PC-3 (cell line): ENCODE measurements around the gene PLCL2. TPM values are rescaled to one million over a fixed set of nuclear protein-coding genes. Genes with fewer than 3 reads are reported as not detected.

Experiments
- ATAC-seq: fragments of 200-7000 bp; cut with Tn5 transposase; 2 replicates; pipeline ENCODE4 v1.9.1; 2020; ENCODE audit warnings: mild to moderate bottlenecking, moderate library complexity
- BruUV-seq: library from RNA; stranded (reverse); fragments of 400-500 nt; replicated peaks from 2 replicates; lab custom pipeline; 2021; lab: Mats Ljungman, UMichigan
- CTCF ChIA-PET: fragments of 300-600 bp; sonication (Branson Sonifier 250); formaldehyde crosslinking; loops from one replicate; lab custom pipeline; 2022; ENCODE audit warnings: antibody characterized with exemption; lab: Charles Lee
- POLR2A ChIA-PET: fragments of 300-600 bp; sonication (Branson Sonifier 250); formaldehyde crosslinking; loops from one replicate; lab custom pipeline; 2022; ENCODE audit warnings: antibody characterized with exemption; ENCODE audit not compliant: unreplicated experiment; lab: Charles Lee
- DNase-seq: peaks from one replicate; pipeline ENCODE4 v3.0.0-alpha.2; 2015
- H2AFZ ChIP-seq: fragments of 300-600 bp; sonication (generic); 2 replicates; pipeline ENCODE4 v1.6.0; 2016; ENCODE audit warnings: antibody characterized with exemption, low read length
- H3F3A ChIP-seq: fragments of 300-600 bp; sonication (generic); one replicate; pipeline ENCODE4 v1.6.0; 2017; ENCODE audit warnings: antibody characterized with exemption, low read length, control low read depth, mild to moderate bottlenecking; ENCODE audit not compliant: unreplicated experiment
- H3K27ac ChIP-seq: fragments of 300-600 bp; sonication (generic); 2 replicates; pipeline ENCODE4 v1.5.1; 2016; ENCODE audit warnings: mild to moderate bottlenecking, low read length
- H3K27me3 ChIP-seq: fragments of 300-600 bp; sonication (generic); 2 replicates; pipeline ENCODE4 v1.6.1; 2016; ENCODE audit warnings: low read length, mixed read lengths
- H3K36me3 ChIP-seq: fragments of 300-600 bp; sonication (generic); 2 replicates; pipeline ENCODE4 v1.6.1; 2016; ENCODE audit warnings: low read depth, mixed run types, low read length, mixed read lengths
- H3K4me1 ChIP-seq: fragments of 300-600 bp; sonication (generic); 2 replicates; pipeline ENCODE4 v1.5.1; 2016; ENCODE audit warnings: low read length; ENCODE audit not compliant: insufficient read depth
- H3K4me2 ChIP-seq: fragments of 300-600 bp; sonication (generic); 2 replicates; pipeline ENCODE4 v1.6.0; 2016; ENCODE audit warnings: low read length
- H3K4me3 ChIP-seq: fragments of 300-600 bp; sonication (generic); 2 replicates; pipeline ENCODE4 v1.5.1; 2016; ENCODE audit warnings: mild to moderate bottlenecking, low read length, mixed read lengths
- H3K79me2 ChIP-seq: fragments of 300-600 bp; sonication (generic); 2 replicates; pipeline ENCODE4 v1.6.1; 2017; ENCODE audit warnings: low read length, mixed read lengths
- H3K9ac ChIP-seq: fragments of 300-600 bp; sonication (generic); 2 replicates; pipeline ENCODE4 v1.6.0; 2016; ENCODE audit warnings: mild to moderate bottlenecking, low read length
- H3K9me2 ChIP-seq: fragments of 300-600 bp; sonication (generic); replicated peaks from 2 replicates; pipeline ENCODE4 v1.6.1; 2016; ENCODE audit warnings: mixed run types, low read length, mixed read lengths
- H3K9me3 ChIP-seq: fragments of 300-600 bp; sonication (generic); 2 replicates; pipeline ENCODE4 v1.6.1; 2016; ENCODE audit warnings: low read length, mixed read lengths
- H4K20me1 ChIP-seq: fragments of 300-600 bp; sonication (generic); 2 replicates; pipeline ENCODE4 v1.6.1; 2016; ENCODE audit warnings: low read length, mixed read lengths
- EZH2 ChIP-seq: fragments of 300-600 bp; sonication (generic); IDR thresholded peaks from one replicate; pipeline ENCODE4 v1.6.1; 2017; ENCODE audit warnings: antibody characterized with exemption, mild to moderate bottlenecking, low read length; ENCODE audit not compliant: unreplicated experiment
- EZH2phosphoT487 ChIP-seq: fragments of 300-600 bp; sonication (generic); IDR thresholded peaks from 2 replicates; pipeline ENCODE4 v1.6.1; 2018; ENCODE audit warnings: mild to moderate bottlenecking, antibody characterized with exemption, low read length, borderline replicate concordance
- intact Hi-C: fragments of 100-400 bp; cut with micrococcal nuclease; formaldehyde crosslinking; loops from 2 replicates; pipeline ENCODE4 v1.9.0; 2023
- total RNA-seq: library from RNA; depleted of rRNA; stranded (reverse); fragments of >200 nt; gene quantifications from 2 replicates; pipeline ENCODE4 v1.2.3, GENCODE V29; 2014
- TF ChIP-seq, protein P1 (sequence below): fragments of 300-600 bp; sonication (generic); conservative IDR thresholded peaks from 2 replicates; pipeline ENCODE4 v1.5.1; 2017; ENCODE audit warnings: antibody characterized with exemption, low read depth, mild to moderate bottlenecking, low read length

PLCL2 gene
- total RNA-seq, 1 experiment from 2014 or later, result 9.8 TPM

DNA sequence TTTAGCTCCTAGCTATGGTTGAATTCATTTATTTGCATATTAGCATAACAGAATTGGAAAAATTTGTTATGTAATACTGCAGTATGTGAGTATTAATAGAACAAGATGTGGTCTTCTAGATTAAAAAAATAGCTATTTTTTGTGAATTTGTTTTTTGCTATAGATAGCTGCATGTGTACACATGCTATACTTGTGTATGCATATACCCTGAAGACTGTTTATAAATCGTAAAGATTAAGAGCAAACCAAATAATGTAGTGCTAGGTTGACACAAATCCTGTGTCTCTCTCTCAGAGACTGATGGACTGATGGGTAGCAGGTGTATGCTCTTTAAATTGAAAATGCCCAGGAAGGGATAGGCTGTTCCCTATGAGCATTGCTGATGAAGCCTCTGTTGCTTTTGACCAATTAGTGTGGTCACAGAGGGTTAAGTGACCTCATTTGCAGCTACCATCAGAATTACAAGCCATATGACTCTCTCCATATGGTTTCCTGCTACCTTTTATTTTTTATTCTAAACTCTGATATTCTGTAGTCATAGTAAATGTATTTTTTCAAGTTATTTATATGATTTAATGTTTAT, 9.0 kb downstream of the PLCL2 start:
- Histone ChIP-seq H3K4me2 (no peak overlapping the region), H2AFZ (no peak overlapping the region), H4K20me1 (no peaks in the 10 kb centered on the region), H3K27ac (no peak overlapping the region), H3K4me1 (peaks cover 53% of the 10 kb centered on the region), H3K9ac (no peak overlapping the region), H3K9me3 (no peaks in the 10 kb centered on the region), H3K4me3 (no peak overlapping the region), H3K79me2 (peaks cover 77% of the 10 kb centered on the region), H3F3A (no peaks in the 10 kb centered on the region), H3K36me3 (no peaks in the 10 kb centered on the region), H3K9me2 (no peaks in the 10 kb centered on the region), H3K27me3 (no peaks in the 10 kb centered on the region)
- DNase-seq, result no peak
- TF ChIP-seq EZH2phosphoT487 (no peak), EZH2 (no peak)
- TF ChIP-seq, protein P1, sequence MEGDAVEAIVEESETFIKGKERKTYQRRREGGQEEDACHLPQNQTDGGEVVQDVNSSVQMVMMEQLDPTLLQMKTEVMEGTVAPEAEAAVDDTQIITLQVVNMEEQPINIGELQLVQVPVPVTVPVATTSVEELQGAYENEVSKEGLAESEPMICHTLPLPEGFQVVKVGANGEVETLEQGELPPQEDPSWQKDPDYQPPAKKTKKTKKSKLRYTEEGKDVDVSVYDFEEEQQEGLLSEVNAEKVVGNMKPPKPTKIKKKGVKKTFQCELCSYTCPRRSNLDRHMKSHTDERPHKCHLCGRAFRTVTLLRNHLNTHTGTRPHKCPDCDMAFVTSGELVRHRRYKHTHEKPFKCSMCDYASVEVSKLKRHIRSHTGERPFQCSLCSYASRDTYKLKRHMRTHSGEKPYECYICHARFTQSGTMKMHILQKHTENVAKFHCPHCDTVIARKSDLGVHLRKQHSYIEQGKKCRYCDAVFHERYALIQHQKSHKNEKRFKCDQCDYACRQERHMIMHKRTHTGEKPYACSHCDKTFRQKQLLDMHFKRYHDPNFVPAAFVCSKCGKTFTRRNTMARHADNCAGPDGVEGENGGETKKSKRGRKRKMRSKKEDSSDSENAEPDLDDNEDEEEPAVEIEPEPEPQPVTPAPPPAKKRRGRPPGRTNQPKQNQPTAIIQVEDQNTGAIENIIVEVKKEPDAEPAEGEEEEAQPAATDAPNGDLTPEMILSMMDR, result no peak
- POLR2A ChIA-PET, result no interaction called here
- no peak for ATAC-seq
- intact Hi-C loops, result no loop called here
- CTCF ChIA-PET, result no interaction called here
- BruUV-seq, result no TSS peak

DNA sequence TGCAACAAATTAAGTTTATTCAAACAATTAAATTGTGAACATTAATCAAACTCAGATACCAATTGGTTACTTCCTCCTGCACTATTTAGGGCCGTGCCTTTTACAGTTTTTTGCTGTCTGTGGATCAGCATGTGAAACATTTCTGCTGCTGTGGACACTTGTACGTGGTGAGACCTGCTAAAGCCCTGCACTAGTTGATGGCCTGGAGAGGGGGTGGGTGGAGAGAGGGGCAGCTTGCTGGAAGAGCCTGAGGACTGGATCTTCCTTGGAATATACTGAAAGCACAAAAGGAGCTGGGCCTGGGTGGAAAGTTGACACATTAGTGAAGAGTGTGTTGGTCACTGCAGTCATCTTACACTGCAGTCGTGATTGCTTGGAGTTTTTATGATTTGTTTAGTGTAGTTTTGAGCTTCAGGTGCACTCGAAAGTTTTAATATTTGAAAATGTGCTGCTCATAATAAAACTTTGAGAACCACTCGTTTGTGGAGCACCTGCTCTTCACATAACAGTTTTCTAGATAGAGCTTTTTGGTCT, 11.4 kb downstream of the PLCL2 start:
- peaks cover 29% of the 10 kb centered on the region for H3K4me1 ChIP-seq
- CTCF ChIA-PET, result interaction anchor here (0.6 to 1.2 kb wide), 2 partner anchors 67 to 125 kb away, joined by 7 to 9 read pairs; no protein-coding TSS in a partner anchor
- no TSS peak for BruUV-seq
- no peaks in the 10 kb centered on the region for H3K27me3 ChIP-seq
- TF ChIP-seq EZH2 (no peak), EZH2phosphoT487 (no peak)
- TF ChIP-seq, protein P1, result no peak
- H3K4me3 ChIP-seq, result no peak overlapping the region
- ATAC-seq, result no peak
- no peaks in the 10 kb centered on the region for H4K20me1 ChIP-seq
- H3K36me3 ChIP-seq, result no peaks in the 10 kb centered on the region
- intact Hi-C loops, result loop anchor here (2.0 kb wide), 1 partner anchor 231 kb away; no protein-coding TSS in a partner anchor
- H3K79me2 ChIP-seq, result peaks cover 70% of the 10 kb centered on the region
- H3K27ac ChIP-seq, result no peak overlapping the region
- H3K9me3 ChIP-seq, result no peaks in the 10 kb centered on the region
- H3F3A ChIP-seq, result no peaks in the 10 kb centered on the region
- no peak overlapping the region for H2AFZ ChIP-seq
- POLR2A ChIA-PET, result no interaction called here
- H3K9ac ChIP-seq, result no peak overlapping the region
- no peak for DNase-seq
- no peaks in the 10 kb centered on the region for H3K9me2 ChIP-seq
- no peak overlapping the region for H3K4me2 ChIP-seq

DNA sequence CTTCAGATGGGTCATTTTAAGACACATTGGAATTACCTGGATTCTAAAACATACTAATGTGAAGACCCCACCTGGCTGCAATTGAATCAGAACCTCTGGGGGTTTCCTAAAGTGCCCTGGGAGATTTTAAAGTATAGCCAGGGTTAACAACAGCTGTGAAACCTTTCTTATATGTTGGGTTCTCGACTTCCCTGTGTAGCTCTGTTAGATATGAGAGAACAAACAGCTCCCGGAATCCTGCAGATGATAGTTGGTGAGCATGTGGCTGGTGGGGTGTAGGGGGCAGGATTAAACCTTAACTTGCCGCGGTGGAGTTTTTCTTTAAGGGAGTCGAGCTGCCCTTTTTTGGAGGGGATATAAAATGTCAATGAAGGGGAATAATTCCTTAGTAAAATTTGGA, 12.1 kb downstream of the PLCL2 start:
- Histone ChIP-seq H3K4me2 (peak overlapping the region; percentile 79), H3K27me3 (no peaks in the 10 kb centered on the region), H3F3A (no peaks in the 10 kb centered on the region), H3K9me2 (no peaks in the 10 kb centered on the region), H4K20me1 (no peaks in the 10 kb centered on the region), H3K36me3 (no peaks in the 10 kb centered on the region), H3K9me3 (no peaks in the 10 kb centered on the region), H3K9ac (peak overlapping the region; percentile 9; the same call in 1 of the 2 replicates), H3K79me2 (peaks cover 63% of the 10 kb centered on the region), H3K27ac (peak overlapping the region; percentile 61), H2AFZ (no peak overlapping the region), H3K4me3 (peak overlapping the region; percentile 52), H3K4me1 (peaks cover 25% of the 10 kb centered on the region)
- BruUV-seq, result TSS peak; percentile 55
- ChIA-PET POLR2A (no interaction called here), CTCF (interaction anchor here (1.2 kb wide), 1 partner anchor 68 kb away, joined by 9 read pairs; no protein-coding TSS in a partner anchor)
- TF ChIP-seq EZH2, result no peak
- TF ChIP-seq, protein P1, result no peak
- TF ChIP-seq EZH2phosphoT487, result no peak
- DNase-seq (no peak), ATAC-seq (no peak)
- intact Hi-C loops, result loop anchor here (1.0 to 2.0 kb wide), 4 partner anchors 68 to 232 kb away; no protein-coding TSS in a partner anchor
